HG03520 (cell line): ENCODE data around the gene TFF1.
"Not testable (repeated sequence)": the region's sequence is repeated elsewhere in the genome, so short reads cannot be mapped to it uniquely, and the experiment has no call there.

Experiments used
- ATAC-seq: cut with Tn5 transposase; IDR thresholded peaks from one replicate; pipeline ENCODE4 v1.9.1; 2021; ENCODE audit warnings: mild to moderate bottlenecking, moderate library complexity; ENCODE audit not compliant: unreplicated experiment

TFF1 gene

DNA sequence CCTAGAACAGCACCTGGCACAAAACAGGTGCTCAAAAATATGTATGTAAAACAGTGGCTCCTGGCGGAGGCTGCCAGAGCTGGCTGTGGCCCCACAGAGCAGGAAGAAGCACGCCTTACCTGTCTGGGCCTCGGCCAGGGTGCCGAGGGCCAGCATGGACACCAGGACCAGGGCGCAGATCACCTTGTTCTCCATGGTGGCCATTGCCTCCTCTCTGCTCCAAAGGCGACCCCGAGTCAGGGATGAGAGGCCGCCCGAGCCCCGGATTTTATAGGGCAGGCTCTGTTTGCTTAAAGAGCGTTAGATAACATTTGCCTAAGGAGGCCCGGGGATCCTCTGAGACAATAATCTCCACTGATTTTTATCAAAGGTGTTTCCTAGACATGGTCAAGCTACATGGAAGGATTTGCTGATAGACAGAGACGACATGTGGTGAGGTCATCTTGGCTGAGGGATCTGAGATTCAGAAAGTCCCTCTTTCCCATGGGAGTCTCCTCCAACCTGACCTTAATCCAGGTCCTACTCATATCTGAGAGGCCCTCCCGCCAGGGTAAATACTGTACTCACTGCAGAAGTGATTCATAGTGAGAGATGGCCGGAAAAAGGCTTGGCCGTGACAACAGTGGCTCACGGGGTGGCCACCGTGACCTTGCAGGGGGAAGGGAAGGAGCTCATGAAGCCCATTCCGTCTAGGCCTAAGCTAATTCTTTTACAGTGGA is at the start of gene TFF1:
Gene TFF1, minus strand, starts transcription at position 244 of the 719 bp plus-strand sequence. Its CDS starts 40 bp downstream, at position 204.
- ATAC-seq, result no peak

DNA sequence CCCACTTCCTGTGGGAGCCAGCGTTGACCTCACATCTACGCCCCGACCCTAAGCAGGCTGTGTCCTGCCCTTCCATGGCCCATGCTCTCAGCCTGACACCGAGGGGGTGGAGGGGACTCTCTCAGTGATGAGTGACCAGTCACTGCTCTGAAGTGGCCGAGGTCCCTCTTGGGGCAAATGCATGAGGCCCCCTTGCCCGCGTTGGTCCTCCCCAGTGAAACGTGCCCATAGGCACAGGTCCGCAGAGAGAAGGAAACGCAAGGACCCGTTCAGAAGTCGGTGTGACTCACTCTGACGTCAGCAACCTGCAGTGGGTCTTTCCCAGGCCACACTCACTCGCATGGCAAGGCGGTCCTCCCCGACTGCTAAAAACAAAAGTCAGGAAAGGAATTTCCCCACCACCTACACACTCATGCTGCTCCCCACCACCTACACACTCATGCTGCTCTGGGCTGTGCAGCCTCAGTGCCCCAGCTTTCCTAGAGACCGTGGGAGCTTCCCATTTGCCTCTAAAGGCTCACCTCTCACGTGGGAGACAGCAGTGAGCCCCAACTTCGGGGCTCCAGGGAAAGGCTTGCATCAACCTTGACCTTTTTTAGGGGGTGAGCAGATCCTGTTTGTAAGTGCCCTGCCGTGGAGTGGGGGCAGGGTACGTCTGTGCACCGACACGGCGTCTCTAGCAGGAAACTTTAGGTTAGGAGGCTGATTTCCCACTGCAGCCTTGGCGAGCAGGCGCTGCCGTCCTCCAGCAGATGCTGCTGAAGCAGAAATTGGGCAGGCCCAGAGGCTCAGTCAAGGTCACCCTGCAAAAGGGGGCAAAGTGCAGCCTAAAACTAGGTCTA is 48.8 kb upstream of the TFF1 start:
- peak; percentile 54 for ATAC-seq

- ATAC-seq, result no peak
These were observed 48.2 kb upstream of the TFF1 start for GRCh38 chr21:42414553-42414927.

- ATAC-seq, result no peak
These were observed 47.7 kb upstream of the TFF1 start for GRCh38 chr21:42414066-42414465.

GRCh38 chr21:42413500-42413899 is 47.2 kb upstream of the TFF1 start:
- ATAC-seq, result no peak

GRCh38 chr21:42413093-42413492 is 46.8 kb upstream of the TFF1 start:
- ATAC-seq, result no peak

GRCh38 chr21:42412636-42412933 is 46.2 kb upstream of the TFF1 start:
- ATAC-seq, result no peak

DNA sequence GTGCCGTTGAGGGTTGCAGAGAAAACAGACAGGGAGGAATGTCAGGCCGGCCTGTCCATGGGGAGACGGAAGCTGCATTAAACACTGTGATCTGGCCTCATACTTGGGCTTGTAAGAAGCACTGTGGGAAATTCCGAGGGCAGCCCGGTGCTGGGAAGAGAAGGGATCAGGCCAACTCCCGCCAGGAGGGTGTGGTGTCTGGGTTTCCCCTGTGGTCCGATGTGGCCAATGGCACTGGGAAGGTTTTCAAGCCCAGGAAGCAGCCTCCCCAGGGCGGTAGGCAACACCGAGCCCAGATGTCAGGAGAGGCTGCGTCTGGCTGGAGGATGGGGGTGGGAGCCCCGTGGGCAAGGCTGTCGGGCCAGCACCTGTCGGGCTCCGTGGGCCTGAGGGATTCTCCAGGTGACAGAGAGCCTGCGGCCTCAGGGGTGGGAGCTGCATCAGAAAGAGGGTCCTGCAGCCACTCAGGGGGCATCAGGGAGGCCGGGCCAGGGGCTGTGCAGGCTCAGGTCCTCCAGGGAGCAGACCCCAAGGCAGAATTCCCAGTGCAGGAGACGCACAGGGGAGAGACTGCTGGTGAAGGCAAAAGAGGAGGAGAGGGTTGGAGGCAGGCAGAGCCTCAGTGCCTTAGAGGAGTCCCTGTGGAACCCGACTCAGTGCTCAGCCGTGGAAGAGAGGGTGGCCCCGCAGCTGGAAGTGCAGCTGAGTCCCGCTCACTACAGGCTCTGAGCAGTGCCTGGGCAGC is 45.7 kb upstream of the TFF1 start:
- ATAC-seq, result no peak

GRCh38 chr21:42411197-42411869 is 45.0 kb upstream of the TFF1 start:
- ATAC-seq, result no peak

- no peak for ATAC-seq
These were observed 43.0 kb upstream of the TFF1 start for GRCh38 chr21:42409366-42409765.

GRCh38 chr21:42408718-42409117 is 42.4 kb upstream of the TFF1 start:
- not testable (repeated sequence) for ATAC-seq

DNA sequence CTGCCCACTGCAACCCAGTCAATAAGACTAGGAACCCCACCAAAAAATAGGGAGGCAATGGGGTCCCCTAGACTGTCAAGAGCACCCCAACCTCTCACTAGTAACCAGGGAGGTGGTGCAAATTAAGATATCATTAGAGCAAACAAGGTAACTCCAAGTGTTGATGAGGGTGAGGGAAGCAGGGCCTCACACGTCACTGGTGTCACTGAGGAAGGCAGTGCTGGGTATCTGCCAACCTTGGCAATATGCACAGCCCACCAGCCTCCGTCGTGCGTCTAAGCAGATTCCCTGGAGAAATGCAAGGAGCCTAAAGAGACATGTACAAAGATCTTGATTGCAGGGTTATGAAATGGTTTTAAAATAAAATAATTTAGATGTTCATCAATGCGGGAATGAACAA is 41.1 kb upstream of the TFF1 start:
- no peak for ATAC-seq

DNA sequence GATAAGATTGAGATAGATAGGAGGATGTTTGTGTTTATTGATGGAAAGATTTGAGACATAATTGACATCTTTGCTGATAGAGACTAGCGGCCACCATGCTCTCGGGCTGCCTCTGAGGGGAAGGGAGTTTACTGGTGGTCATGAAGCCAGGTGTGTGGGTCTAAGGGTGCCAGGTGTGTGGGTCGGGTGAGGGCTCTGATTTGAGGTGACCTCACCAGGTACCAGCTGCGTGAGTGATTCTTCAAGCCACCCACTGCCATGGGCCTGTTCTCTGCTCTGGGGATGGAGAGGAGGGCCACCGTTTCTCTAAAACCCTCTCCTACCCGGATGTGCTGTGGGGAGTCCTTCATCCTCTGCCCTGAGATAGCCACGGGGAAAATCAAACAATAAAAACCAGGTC is 40.5 kb upstream of the TFF1 start:
- no peak for ATAC-seq

DNA sequence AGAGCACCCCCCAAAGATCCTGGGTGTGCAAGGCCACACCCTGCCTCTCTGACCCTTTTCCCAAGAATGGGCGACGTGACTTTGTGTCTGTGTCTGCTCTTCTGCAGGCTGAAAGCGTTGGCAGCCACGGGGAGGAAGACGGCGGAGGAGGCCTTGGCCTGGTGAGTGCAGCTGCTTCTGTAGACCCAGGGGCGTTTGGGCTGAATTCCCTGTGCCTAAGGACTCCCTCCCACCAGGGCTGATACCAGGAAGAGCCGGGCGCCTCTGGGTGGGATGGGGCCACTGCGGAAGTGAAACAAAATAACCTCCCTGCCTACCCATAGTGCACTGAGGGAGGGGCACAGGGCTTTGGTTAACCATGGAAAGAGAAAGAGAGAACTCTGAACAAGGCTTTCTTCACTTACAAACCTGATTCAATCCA is 39.9 kb upstream of the TFF1 start:
- no peak for ATAC-seq

GRCh38 chr21:42405064-42406013 is 39.0 kb upstream of the TFF1 start:
- ATAC-seq, result no peak

DNA sequence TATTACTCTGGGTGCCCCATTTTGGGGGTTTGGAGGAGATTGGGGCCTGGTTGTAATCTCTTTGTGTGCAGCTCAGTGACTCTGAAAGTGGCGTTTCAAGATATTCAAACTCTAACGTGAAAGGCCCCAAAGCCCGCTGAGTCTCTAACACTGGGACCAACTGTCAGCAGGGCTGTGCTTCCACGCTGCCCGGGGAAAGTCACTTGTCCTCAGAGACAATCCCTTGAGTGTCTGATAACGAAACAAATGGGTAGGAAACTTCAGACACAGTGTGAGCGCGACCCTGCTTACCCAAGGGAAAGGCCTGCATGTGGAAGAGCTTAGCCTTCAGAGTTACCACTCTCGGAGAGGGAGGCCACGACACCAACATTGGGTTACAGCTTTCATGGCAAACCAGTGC is 38.2 kb upstream of the TFF1 start:
- no peak for ATAC-seq

- no peak for ATAC-seq
These were observed 37.4 kb upstream of the TFF1 start, which contains the start of gene UBASH3A for GRCh38 chr21:42403611-42404231. Gene UBASH3A (plus strand): TSS chr21:42403902. CDS start chr21:42403946, 44 bp downstream.

DNA sequence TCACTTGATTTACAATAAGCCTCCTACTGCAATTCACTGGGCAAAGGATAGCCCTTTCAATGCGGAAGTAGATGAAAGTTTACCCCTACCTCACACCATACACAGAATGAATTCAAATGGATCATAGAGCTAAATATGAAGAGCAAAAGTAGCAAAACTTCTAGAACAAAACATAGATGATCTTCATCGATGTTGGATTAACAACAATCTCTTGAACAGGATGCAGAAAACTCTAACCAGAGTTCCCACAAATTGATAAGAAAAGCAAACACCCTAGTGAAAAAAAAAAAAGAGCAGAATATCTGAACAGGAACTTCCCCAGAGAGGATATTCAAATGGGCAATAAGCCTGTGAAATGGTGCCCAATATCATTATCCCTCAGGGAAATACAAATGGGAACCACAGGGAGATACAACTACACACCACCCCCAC is 35.5 kb upstream of the TFF1 start:
- no peak for ATAC-seq

DNA sequence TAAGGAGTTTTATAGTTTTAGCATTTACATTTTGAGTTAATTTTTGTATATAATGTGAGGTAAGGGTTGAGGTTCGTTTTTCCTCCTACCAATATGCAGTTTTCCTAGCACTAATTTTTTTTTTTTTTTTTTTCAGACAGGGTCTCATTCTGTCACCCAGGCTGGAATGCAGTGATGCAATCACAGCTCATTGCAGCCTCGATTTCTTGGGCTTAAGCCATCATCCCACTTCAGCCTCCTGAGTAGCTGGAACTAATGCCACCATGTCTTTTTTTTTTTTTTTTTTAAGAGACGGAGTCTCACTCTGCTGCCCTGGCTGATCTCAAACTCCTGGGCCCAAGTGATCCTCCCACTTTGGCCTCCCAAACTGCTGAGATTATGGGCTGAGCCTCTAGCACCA is 34.8 kb upstream of the TFF1 start:
- ATAC-seq, result no peak
